ENCODE results near the gene CLPTM1. TPM values are rescaled to one million over a fixed set of nuclear protein-coding genes. Genes with fewer than 3 reads are reported as not detected.
A peak's percentile ranks its signal among the peaks of the same experiment; 100 is the strongest.

Gene CLPTM1
- total and polyA plus RNA-seq, 9 of the 15 experiments (the other 6 are each of a cell fraction or from before 2014, with no cell fraction given), result 0.37 to 96.0 (median 27.5) TPM

DNA sequence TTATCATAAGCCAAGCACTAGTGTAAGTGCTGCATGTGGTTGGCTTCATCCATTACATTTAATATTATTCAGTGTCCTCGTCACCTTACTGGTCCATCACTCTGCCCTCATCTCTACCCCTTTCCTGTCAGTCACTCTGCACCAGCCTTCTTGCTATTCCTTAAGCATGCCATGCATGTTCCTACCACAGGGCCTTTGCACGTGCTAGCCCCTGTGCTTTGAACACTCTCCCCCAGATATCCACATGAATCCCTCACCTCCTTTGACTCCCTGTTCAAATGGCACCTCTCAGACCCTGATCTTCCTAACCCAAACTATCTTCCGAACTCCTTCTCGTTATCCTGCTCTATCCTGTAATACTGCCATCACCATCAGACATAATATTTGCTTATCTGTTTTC is 42.8 kb downstream of the CLPTM1 start:
- Histone ChIP-seq H3K9me1 (ENCODE audit: control insufficient read depth, insufficient read depth, low read length) (no peaks in the 10 kb centered on the region), H3K4me3 (no peak overlapping the region), H3K9me3 (replicated peaks; ENCODE audit: control insufficient read depth, insufficient read depth, low read depth, low read length) (no peaks in the 10 kb centered on the region), H3K4me1 (replicated peaks in 1 of 2; ENCODE audit: control insufficient read depth in 2 of 2, insufficient read depth in 2 of 2, low read length in 2 of 2) (peaks cover 3 to 21% of the 10 kb centered on the region in 2 experiments; a peak in 4 of 5 replicates), H3K9ac (ENCODE audit: insufficient read depth in 1 of 2, low read depth in 2 of 2, low read length in 2 of 2) (no peak overlapping the region), H3K27me3 (ENCODE audit: control insufficient read depth in 2 of 2, insufficient read depth in 2 of 2, low read length in 2 of 2) (no peaks in the 10 kb centered on the region), H4K20me1 (replicated peaks; ENCODE audit: control insufficient read depth, insufficient read depth, low read length) (no peaks in the 10 kb centered on the region), H3K79me2 (ENCODE audit: control insufficient read depth, insufficient read depth, low read length) (no peaks in the 10 kb centered on the region), H3K4me2 (ENCODE audit: insufficient read depth, low read length) (no peak overlapping the region), H3K36me3 (ENCODE audit: control insufficient read depth, insufficient read depth, low read length) (0 out of 3 replicates have a peak, but pooled peaks cover 2% of the 10 kb centered on the region), H3K27ac (ENCODE audit: extremely low read depth, low read depth, low read length) (no peak overlapping the region), H2AFZ (ENCODE audit: low read depth, low read length) (no peak overlapping the region)
- intact Hi-C loops (cut with micrococcal nuclease) (no loop called here), in situ Hi-C loops (cut with MboI) (no loop called here)
- CTCF ChIA-PET (ENCODE audit: low intra/inter-chr PET ratio), result interaction anchor here (0.5 kb wide), 1 partner anchor 579 kb away, joined by 4 read pairs; no protein-coding TSS in a partner anchor
- POLR2A ChIA-PET, result no interaction called here
- DNase-seq (ENCODE audit: extremely low read depth in 1 of 4, low spot score in 3 of 4), result no peak
- BruUV-seq (replicated peaks), result no TSS peak
- 44% methylated on average over 4 of the region's 4 CpGs for WGBS (ENCODE audit: insufficient coverage, low coverage, missing lambda C conversion rate)
- no peak for FAIRE-seq
- ATAC-seq, result no peak
- TF ChIP-seq CEBPG (CRISPR knock-in tag; IDR thresholded peaks at IDR 0.05) (no peak), CEBPG (tag; conservative IDR thresholded peaks at IDR 0.05 in 1 of 2, IDR thresholded peaks at IDR 0.05 in 1 of 2) (no peak), BCOR (IDR thresholded peaks at IDR 0.05) (peak; percentile 95), ZBED1 (IDR thresholded peaks at IDR 0.05) (no peak), PHF8 (IDR thresholded peaks at IDR 0.05; ENCODE audit: borderline replicate concordance, low read length) (no peak), TBL1XR1 (IDR thresholded peaks at IDR 0.05; ENCODE audit: low read length in 2 of 2) (no peak), BRF1 (IDR thresholded peaks at IDR 0.05; ENCODE audit: borderline replicate concordance, extremely low read depth, insufficient read length) (no peak), MLX (CRISPR knock-in tag; conservative IDR thresholded peaks at IDR 0.05) (no peak), ZFPM2 (CRISPR knock-in tag; IDR thresholded peaks at IDR 0.05) (no peak), RB1 (IDR thresholded peaks at IDR 0.05; ENCODE audit: low read depth) (no peak), EHMT2 (IDR thresholded peaks at IDR 0.05) (no peak), NR2C2 (CRISPR knock-in tag; IDR thresholded peaks at IDR 0.05) (no peak), NR2C2 (tag; IDR thresholded peaks at IDR 0.05) (no peak), GABPB2 (CRISPR knock-in tag; conservative IDR thresholded peaks at IDR 0.05) (no peak), HDAC1 (IDR thresholded peaks at IDR 0.05) (peak in 1 of 2 experiments; percentile 42; a peak in 2 of 4 replicates), RFX1 (IDR thresholded peaks at IDR 0.05) (no peak), ZNF143 (CRISPR knock-in tag; IDR thresholded peaks at IDR 0.05) (no peak), SMARCA5 (IDR thresholded peaks at IDR 0.05) (peak; percentile 90), EZH2 (IDR thresholded peaks at IDR 0.05; ENCODE audit: borderline replicate concordance, low read depth, low read length) (no peak), CTCFL (IDR thresholded peaks at IDR 0.05; ENCODE audit: borderline replicate concordance, insufficient read depth, low read depth, low read length, poor library complexity, severe bottlenecking) (no peak), ZC3H11A (IDR thresholded peaks at IDR 0.05; ENCODE audit: low read depth, low read length) (no peak)
- TF ChIP-seq, protein P1, sequence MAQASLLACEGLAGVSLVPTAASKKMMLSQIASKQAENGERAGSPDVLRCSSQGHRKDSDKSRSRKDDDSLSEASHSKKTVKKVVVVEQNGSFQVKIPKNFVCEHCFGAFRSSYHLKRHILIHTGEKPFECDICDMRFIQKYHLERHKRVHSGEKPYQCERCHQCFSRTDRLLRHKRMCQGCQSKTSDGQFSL (CRISPR knock-in tag; IDR thresholded peaks at IDR 0.05), result no peak
- TF ChIP-seq, protein P1 (tag; IDR thresholded peaks at IDR 0.05), result no peak

Data from K562 (cell line).